SK-N-SH treated with all-trans-retinoic acid at 6 μM for 48 hours (cell line): ENCODE data around the gene GRN.

Source experiments
- ARNTL ChIP-seq: fragments of 450-650 bp; formaldehyde crosslinking; IDR thresholded peaks from 2 replicates; pipeline ENCODE4 v1.5.0; 2020; ENCODE audit warnings: low read depth, mild to moderate bottlenecking, moderate library complexity, borderline replicate concordance
- BACH2 ChIP-seq: fragments of 250-450 bp; sonication (Bioruptor Pico); IDR thresholded peaks from 2 replicates; pipeline ENCODE4 v1.9.0; 2021; ENCODE audit warnings: mild to moderate bottlenecking, borderline replicate concordance
- ESRRG ChIP-seq: fragments of 250-450 bp; sonication (Bioruptor Pico); IDR thresholded peaks from 2 replicates; pipeline ENCODE4 v1.6.1; 2021; ENCODE audit warnings: mild to moderate bottlenecking
- OSR1 ChIP-seq: fragments of 250-450 bp; sonication (Bioruptor Pico); IDR thresholded peaks from 2 replicates; pipeline ENCODE4 v1.8.0; 2022; ENCODE audit warnings: moderate library complexity, mild to moderate bottlenecking, inconsistent platforms
- SNAI2 ChIP-seq: fragments of 250-450 bp; sonication (Bioruptor Pico); IDR thresholded peaks from 2 replicates; pipeline ENCODE4 v1.5.0; 2020; ENCODE audit warnings: mild to moderate bottlenecking, moderate library complexity
- ZC3H10 ChIP-seq: fragments of 250-450 bp; sonication (Bioruptor Pico); IDR thresholded peaks from 2 replicates; pipeline ENCODE4 v1.5.1; 2021; ENCODE audit warnings: mild to moderate bottlenecking, moderate library complexity
- ZFP30 ChIP-seq: fragments of 450-650 bp; formaldehyde crosslinking; IDR thresholded peaks from 2 replicates; pipeline ENCODE4 v1.5.0; 2022; ENCODE audit warnings: mild to moderate bottlenecking, moderate library complexity
- ZNF8 ChIP-seq: fragments of 450-650 bp; formaldehyde crosslinking; IDR thresholded peaks from 2 replicates; pipeline ENCODE4 v1.5.0; 2020; ENCODE audit warnings: mild to moderate bottlenecking, moderate library complexity
- TF ChIP-seq, protein P1 (sequence below): fragments of 250-450 bp; sonication (Bioruptor Pico); IDR thresholded peaks from 2 replicates; pipeline ENCODE4 v1.5.0; 2020; ENCODE audit warnings: mild to moderate bottlenecking, moderate library complexity

DNA sequence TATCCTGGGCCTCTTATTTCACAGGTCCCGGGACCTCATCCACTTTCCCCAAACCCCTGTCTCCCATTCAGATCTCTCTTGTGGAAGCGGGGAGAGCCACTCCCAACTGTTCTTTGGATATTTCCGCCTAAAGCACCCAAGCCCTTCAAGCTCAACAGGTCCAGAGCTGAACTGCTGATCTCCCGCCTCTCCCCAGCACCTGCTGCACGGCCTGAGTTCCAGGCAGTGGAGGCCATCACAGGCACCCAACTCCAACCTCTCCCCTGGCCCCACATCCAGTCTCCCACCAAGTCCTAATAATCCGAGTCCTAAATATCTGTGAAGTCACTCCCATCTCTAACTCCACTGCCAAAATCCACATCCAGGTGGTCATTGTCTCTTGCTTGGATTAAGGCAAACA, 37.8 kb downstream of the GRN start:
- TF ChIP-seq OSR1 (CRISPR knock-in tag) (no peak), ZC3H10 (CRISPR knock-in tag) (no peak), ESRRG (CRISPR knock-in tag) (no peak), ARNTL (CRISPR knock-in tag) (no peak), SNAI2 (CRISPR knock-in tag) (no peak), ZNF8 (no peak), ZFP30 (CRISPR knock-in tag) (no peak), BACH2 (CRISPR knock-in tag) (no peak)
- TF ChIP-seq, protein P1, sequence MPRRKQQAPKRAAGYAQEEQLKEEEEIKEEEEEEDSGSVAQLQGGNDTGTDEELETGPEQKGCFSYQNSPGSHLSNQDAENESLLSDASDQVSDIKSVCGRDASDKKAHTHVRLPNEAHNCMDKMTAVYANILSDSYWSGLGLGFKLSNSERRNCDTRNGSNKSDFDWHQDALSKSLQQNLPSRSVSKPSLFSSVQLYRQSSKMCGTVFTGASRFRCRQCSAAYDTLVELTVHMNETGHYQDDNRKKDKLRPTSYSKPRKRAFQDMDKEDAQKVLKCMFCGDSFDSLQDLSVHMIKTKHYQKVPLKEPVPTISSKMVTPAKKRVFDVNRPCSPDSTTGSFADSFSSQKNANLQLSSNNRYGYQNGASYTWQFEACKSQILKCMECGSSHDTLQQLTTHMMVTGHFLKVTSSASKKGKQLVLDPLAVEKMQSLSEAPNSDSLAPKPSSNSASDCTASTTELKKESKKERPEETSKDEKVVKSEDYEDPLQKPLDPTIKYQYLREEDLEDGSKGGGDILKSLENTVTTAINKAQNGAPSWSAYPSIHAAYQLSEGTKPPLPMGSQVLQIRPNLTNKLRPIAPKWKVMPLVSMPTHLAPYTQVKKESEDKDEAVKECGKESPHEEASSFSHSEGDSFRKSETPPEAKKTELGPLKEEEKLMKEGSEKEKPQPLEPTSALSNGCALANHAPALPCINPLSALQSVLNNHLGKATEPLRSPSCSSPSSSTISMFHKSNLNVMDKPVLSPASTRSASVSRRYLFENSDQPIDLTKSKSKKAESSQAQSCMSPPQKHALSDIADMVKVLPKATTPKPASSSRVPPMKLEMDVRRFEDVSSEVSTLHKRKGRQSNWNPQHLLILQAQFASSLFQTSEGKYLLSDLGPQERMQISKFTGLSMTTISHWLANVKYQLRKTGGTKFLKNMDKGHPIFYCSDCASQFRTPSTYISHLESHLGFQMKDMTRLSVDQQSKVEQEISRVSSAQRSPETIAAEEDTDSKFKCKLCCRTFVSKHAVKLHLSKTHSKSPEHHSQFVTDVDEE (CRISPR knock-in tag) = no peak
